Stimulated activated CD8-positive, alpha-beta memory T cell treated with anti-CD3 and anti-CD28 coated beads, Interleukin-12 subunit alpha, Interleukin-12 subunit beta, amount 100 ng/mL, for 1 hour (primary cell): ENCODE results near the gene PYGO2.

Experiments used
- DNase-seq: peaks from one replicate; pipeline ENCODE4 v3.0.0-alpha.2; 2020; ENCODE audit warnings: low read depth

PYGO2 gene

GRCh38 chr1:154960446-154961136 lies 991 bp downstream of the PYGO2 start:
- DNase-seq = no peak

DNA sequence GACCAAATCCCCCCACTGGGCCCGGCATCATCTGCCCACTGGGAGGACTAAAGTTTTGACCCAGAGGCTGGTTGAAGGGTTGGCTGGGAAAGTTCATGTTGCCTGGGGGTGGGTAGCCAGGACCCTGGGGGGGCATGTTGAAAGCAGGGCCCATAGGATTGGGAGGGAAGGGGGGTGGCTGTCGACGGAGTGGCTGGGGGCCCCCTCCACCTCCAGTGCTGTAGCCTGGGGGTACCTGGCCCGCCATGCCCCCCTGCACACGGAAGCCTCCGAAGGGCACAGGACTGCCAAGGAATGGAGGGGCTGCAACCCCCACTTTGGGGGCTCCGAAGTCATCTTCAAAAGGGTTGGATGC lies 2.2 kb downstream of the PYGO2 start:
- no peak for DNase-seq

DNA sequence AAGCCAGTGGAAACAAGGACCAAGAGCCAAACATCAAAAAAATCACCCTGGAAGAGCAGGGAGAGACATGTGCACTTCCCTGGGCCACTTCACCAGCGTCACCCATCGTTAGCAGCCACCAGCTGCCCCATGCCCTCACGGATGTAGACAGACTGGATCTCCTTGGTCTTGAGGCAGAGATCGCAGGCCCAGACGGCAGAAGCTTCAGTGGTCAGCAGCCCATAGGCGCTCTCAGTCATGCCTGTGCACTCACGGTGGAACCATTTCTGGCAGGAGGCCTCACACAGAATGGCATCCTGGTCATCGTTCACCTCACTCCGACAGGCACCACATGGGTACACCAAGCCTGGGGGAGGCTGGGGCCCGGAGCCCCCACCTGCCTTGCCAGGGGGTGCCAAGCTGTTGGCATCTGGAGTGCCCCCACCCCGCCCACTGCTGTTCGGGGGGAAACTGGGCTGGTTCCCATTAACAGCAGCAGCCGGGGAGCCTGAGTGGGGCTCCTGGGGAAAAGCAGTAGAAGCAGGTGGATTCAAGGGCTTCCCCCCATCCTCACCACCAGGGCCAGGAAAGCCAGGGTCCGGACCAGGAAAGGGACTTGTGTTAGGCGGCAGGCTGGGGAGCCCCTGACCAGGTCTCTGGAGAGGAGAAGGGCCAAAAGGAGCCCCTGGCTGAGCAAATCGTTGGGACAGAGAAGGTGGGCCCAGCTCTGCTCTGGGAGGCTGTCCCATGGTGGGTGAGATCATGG lies 2.7 kb downstream of the PYGO2 start:
- no peak for DNase-seq

- DNase-seq = no peak
Measured at GRCh38 chr1:154958036-154958435, 3.5 kb downstream of the PYGO2 start.

GRCh38 chr1:154957091-154957657 lies 4.4 kb downstream of the PYGO2 start:
- DNase-seq = no peak

DNA sequence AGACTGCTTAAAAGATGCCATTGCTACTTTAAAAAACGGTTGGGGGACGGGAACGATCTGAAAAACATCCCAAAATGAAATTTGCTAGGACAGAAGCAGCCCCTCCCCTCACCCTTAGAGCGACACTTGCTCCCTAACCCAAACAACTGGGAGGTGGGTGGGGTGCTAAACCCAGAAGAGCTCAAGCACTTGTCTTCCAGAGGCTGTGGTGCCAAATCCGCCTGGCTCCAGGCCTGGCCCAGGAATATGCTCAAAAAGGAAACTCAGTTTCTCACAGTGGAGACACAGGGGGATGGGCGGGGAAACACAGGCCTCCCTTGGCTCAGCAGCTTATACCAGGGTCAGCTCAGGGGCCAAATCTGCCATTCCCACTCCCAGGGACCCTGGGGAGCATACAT lies 5.0 kb downstream of the PYGO2 start:
- no peak for DNase-seq

- DNase-seq = peak; percentile 68
Measured at GRCh38 chr1:154955718-154956543, 5.7 kb downstream of the PYGO2 start, which contains the start of gene PBXIP1. PBXIP1 (minus strand) TSS chr1:154956099; CDS start chr1:154953721, 2,378 bp downstream.

- peak; percentile 86 for DNase-seq
Measured at GRCh38 chr1:154955039-154955717, 6.4 kb downstream of the PYGO2 start.

- DNase-seq = no peak
Measured at GRCh38 chr1:154954541-154954940, 7.0 kb downstream of the PYGO2 start.

- DNase-seq = no peak
Measured at GRCh38 chr1:154953611-154954038, 8.0 kb downstream of the PYGO2 start.

DNA sequence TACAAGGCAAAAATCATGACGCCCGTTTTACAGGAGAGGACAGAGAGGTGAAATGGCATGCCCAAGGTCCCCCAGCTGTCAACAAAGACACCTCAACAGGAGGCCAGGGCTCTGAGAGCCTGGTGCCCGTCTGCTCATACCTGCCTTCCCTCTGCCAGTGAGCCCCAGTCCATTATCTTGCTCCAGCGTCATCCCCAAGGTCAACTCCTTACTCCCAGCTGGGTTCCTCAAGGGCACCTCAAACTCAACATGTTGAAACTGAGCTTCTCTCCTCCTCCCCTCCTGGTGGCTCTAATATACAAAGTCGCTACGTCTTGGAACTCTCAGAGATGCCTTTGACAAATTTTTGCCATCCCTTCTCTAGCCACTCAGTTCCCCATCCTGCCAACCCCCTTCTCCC lies 8.9 kb downstream of the PYGO2 start:
- DNase-seq = no peak

DNA sequence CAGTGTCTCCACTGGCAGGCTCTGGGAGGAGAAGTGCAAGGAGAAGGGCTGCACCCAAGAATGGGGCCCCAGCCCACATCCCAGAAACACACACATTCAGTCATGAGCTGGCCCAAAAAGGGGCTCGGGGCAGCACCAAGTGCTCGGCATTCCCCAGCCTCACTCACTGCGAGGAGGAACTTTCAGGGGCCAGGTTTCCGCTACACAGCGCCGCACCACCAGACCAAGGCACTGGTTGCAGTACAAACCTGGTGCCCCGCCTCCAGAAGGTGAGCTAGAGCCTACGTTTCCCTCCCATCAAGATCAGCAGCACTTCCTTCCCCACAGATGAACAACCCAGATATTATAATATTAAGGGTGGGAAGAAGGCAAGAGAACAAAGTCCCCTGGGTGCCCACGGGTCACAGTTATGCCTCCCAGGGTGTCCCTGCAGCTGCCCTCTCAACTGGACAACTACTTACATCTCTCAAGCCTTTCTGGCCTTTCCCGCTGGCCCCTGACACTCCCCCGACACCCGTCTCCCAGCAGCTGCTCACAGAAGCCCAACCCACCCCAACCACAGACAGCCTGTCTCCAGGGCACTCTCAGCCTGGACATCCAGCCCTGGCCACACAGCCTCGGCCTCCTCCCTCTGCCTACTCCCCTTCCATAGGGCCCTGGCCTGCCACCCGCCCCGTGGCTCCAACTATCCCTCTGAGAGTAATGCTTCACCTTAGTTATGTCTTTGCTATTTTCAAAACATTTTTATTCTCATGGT lies 9.5 kb downstream of the PYGO2 start:
- peak; percentile 39 for DNase-seq

- no peak for DNase-seq
Measured at GRCh38 chr1:154948079-154948478, 13.5 kb downstream of the PYGO2 start.

DNA sequence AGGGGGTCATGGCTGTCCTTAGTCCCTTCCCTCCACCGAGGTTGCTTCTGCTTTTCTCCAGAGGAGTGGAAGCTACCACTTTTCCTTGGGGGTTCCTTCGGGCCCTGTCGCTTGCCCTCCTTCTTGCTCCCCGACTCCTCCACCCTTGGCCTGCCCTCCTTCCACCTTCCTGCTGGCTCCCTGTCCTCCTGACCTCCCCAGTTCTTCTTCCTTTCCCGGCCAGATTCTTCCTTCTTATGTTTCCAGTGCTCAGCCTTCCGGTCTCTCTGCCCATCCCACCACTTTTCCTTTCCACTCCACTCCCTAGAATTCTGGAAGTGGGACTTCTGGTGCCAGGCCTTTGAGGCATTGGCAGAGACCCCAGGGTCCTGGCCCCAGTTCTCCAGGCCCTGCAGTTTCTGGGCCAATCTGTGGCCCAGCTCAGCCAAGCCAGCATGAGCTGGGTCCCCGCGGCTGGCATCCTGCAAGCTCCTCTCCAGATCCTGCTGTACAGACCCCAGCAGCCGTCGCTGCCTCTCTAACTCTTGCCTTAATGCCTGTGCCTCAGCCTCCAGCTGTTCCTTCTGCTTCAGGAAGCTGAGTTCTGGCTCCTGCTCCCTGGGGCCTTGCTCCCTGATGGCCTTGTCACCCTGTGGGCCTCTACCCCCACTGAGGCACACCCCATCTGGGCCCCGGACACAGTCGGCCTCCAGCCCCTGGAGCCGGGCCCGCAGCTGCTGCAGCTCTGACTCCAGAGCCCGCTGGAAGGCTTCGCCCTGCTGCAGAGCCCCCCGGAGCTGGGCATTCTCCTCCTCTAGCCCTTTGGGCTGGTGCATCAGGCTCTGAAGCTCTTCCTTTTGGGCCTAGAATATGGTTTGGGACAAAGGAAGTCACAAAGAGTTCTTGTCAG lies 15.4 kb downstream of the PYGO2 start:
- no peak for DNase-seq

DNA sequence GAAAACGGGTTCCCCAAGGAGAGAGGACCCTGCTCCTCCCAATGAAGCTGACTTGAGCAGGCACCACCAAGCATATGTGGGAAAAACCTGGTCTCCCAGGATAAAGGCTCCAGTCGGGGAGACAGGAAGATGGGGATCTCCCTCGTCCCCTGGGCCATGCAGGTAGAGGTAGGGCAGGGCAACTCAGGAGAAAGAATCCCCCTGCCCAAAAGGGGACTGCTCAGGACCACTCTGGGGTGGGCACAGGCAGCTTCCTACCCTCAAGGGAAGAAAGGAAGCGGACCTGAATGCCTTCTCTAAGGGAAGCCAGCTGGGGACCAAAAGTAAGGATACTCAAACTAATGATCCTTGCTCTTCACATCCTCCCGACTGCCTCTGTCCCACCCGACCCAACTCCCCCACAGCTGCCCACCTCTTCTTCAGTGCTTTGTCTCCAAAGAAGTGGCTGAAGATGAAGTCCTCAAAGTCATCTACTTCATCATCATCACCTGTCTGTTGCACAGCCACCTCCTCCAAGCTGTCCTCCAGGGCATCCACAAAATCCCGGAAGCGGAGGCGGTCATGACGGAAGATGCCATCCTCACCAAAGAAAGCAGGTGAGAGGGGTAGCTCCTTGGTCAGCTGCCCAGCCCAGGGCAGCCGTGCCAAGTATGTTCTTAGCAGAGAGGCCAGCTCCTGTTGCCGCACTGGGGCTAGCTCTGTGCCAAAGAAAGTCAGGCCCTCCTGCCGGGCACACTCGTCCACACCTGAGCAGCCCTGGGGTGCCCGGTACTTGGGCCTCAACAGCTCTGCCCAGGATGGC lies 16.2 kb downstream of the PYGO2 start:
- no peak for DNase-seq

DNA sequence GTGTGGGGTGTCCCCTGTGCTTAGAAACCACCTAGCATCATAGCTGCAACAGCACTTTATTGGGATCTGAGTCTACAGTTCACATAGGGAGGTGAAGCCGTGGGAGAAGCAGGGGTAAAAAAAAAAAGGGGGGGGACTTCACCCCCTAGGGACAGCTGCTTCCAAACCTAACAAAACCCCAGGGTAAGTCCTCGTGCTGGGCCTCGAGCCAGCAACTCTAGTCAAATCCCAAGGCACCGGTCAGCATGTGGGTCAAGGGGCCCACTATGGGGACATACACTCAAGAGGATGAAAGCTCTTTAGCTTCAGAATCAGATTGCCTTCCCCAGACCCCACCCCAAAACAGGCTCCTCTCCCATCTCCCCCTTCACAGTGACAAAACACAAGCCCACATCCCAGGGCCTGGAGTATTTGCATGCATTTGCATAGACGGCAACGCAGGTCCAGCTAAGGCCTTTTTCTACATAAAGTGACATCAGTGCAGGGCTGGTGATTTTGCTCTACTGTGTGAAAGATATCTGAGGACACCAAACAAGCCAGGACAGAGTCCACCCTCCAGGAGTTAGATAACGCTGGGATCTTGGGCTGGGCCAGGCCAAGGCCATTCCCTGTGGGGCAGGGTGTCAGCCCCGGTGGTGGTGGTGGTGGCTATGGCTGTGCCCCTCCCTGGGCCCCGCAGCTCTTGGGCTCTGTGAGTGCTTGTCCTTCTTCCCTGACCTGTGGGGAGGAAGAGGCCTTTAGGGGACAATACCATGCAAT lies 17.0 kb downstream of the PYGO2 start:
- DNase-seq = no peak

GRCh38 chr1:154943649-154944400 lies 17.8 kb downstream of the PYGO2 start:
- DNase-seq = no peak
